H9 (cell line): Measurements from ENCODE around the gene ADAM33. TPM values are rescaled to one million over a fixed set of nuclear protein-coding genes. Genes with fewer than 3 reads are reported as not detected.

ENCODE experiments used
- DNase-seq: peaks from one replicate; pipeline ENCODE4 v3.0.0-alpha.2; 2017
- H2AFZ ChIP-seq: one replicate; pipeline ENCODE4 v1.6.1; 2013; ENCODE audit warnings: mild to moderate bottlenecking, low read length, control low read depth, moderate library complexity
- H2AK5ac ChIP-seq: 2 replicates; pipeline ENCODE4 v1.6.1; 2013; ENCODE audit warnings: low read length, control low read depth, mixed read lengths; ENCODE audit not compliant: insufficient read length
- H2BK120ac ChIP-seq: one replicate; pipeline ENCODE4 v1.6.1; 2013; ENCODE audit warnings: low read depth, mild to moderate bottlenecking, low read length, control low read depth, inconsistent platforms; ENCODE audit not compliant: poor library complexity, severe bottlenecking
- H2BK12ac ChIP-seq: 2 replicates; pipeline ENCODE4 v1.6.1; 2013; ENCODE audit warnings: low read length, control low read depth, mixed read lengths, low read depth; ENCODE audit not compliant: insufficient read length
- H2BK15ac ChIP-seq: 2 replicates; pipeline ENCODE4 v1.6.1; 2013; ENCODE audit warnings: low read depth, low read length, control low read depth
- H2BK20ac ChIP-seq: one replicate; pipeline ENCODE4 v1.6.1; 2013; ENCODE audit warnings: low read depth, mild to moderate bottlenecking, low read length, control low read depth, inconsistent platforms; ENCODE audit not compliant: poor library complexity, severe bottlenecking
- H2BK5ac ChIP-seq: 2 replicates; pipeline ENCODE4 v1.6.1; 2013; ENCODE audit warnings: low read length, control low read depth, mixed read lengths; ENCODE audit not compliant: insufficient read length
- H3K14ac ChIP-seq: 2 replicates; pipeline ENCODE4 v1.6.1; 2013; ENCODE audit warnings: low read length, control low read depth; ENCODE audit not compliant: insufficient read depth
- H3K18ac ChIP-seq: 2 replicates; pipeline ENCODE4 v1.6.1; 2013; ENCODE audit warnings: low read depth, mild to moderate bottlenecking, mixed read lengths, low read length, control low read depth; ENCODE audit not compliant: insufficient read length
- H3K23ac ChIP-seq: 2 replicates; pipeline ENCODE4 v1.6.1; 2013; ENCODE audit warnings: low read length, control low read depth, mixed read lengths, low read depth; ENCODE audit not compliant: insufficient read length
- H3K23me2 ChIP-seq: 2 replicates; pipeline ENCODE4 v1.6.1; 2013; ENCODE audit warnings: low read depth, mild to moderate bottlenecking, mixed read lengths, low read length, control low read depth; ENCODE audit not compliant: insufficient read length, poor library complexity, severe bottlenecking
- H3K27ac ChIP-seq: 2 replicates; pipeline ENCODE4 v1.5.1; 2013; ENCODE audit warnings: low read length, control low read depth, mixed read lengths, low read depth; ENCODE audit not compliant: insufficient read length
- H3K27me3 ChIP-seq: 2 replicates; pipeline ENCODE4 v1.6.1; 2013; ENCODE audit warnings: low read length, control low read depth, inconsistent platforms; ENCODE audit not compliant: insufficient read depth
- H3K4ac ChIP-seq: 2 replicates; pipeline ENCODE4 v1.6.1; 2013; ENCODE audit warnings: low read depth, mild to moderate bottlenecking, control low read depth, inconsistent platforms, low read length, moderate library complexity
- H3K4me1 ChIP-seq: 2 replicates; pipeline ENCODE4 v1.6.1; 2013; ENCODE audit warnings: low read length, control low read depth, inconsistent platforms; ENCODE audit not compliant: insufficient read depth
- H3K4me2 ChIP-seq: 2 replicates; pipeline ENCODE4 v1.6.1; 2013; ENCODE audit warnings: low read length, control low read depth, mixed read lengths; ENCODE audit not compliant: insufficient read length, insufficient read depth
- H3K56ac ChIP-seq: 2 replicates; pipeline ENCODE4 v1.6.1; 2013; ENCODE audit warnings: low read depth, mild to moderate bottlenecking, mixed read lengths, low read length, control low read depth; ENCODE audit not compliant: insufficient read length
- H3K79me1 ChIP-seq: 2 replicates; pipeline ENCODE4 v1.6.1; 2013; ENCODE audit warnings: low read depth, mild to moderate bottlenecking, moderate library complexity, low read length, control low read depth, inconsistent platforms; ENCODE audit not compliant: insufficient read depth, poor library complexity, severe bottlenecking
- H3K79me2 ChIP-seq: 2 replicates; pipeline ENCODE4 v1.6.1; 2013; ENCODE audit warnings: low read length, control low read depth, inconsistent platforms; ENCODE audit not compliant: insufficient read depth
- H3K9ac ChIP-seq: 2 replicates; pipeline ENCODE4 v1.6.1; 2013; ENCODE audit warnings: low read length, control low read depth, mixed read lengths; ENCODE audit not compliant: insufficient read length; ENCODE audit errors: extremely low read depth
- H3K9me3 ChIP-seq: one replicate; pipeline ENCODE4 v1.6.1; 2013; ENCODE audit warnings: low read depth, low read length, inconsistent platforms; ENCODE audit not compliant: control insufficient read depth
- H3T11ph ChIP-seq: one replicate; pipeline ENCODE4 v1.6.1; 2013; ENCODE audit warnings: mild to moderate bottlenecking, low read length, control low read depth, inconsistent platforms
- H4K20me1 ChIP-seq: one replicate; pipeline ENCODE4 v1.6.1; 2013; ENCODE audit not compliant: control insufficient read depth, insufficient read length, insufficient read depth
- H4K5ac ChIP-seq: 2 replicates; pipeline ENCODE4 v1.6.1; 2013; ENCODE audit warnings: low read depth, mild to moderate bottlenecking, mixed read lengths, low read length, control low read depth; ENCODE audit not compliant: insufficient read length
- H4K8ac ChIP-seq: replicated peaks from 2 replicates; pipeline ENCODE4 v1.6.1; 2013; ENCODE audit warnings: low read length, control low read depth, mixed read lengths, low read depth; ENCODE audit not compliant: insufficient read length
- H4K91ac ChIP-seq: 2 replicates; pipeline ENCODE4 v1.6.1; 2013; ENCODE audit warnings: low read depth, mild to moderate bottlenecking, moderate library complexity, mixed read lengths, low read length, control low read depth; ENCODE audit not compliant: insufficient read length
- H3K27ac Mint-ChIP-seq, 3 experiments: 2 replicates in 2 of 3; 3 replicates in 1 of 3; pipeline ENCODE4 v1.8.0; 2020 to 2021; ENCODE audit warnings: mixed read lengths in 3 of 3, mild to moderate bottlenecking in 1 of 3, moderate library complexity in 1 of 3
- H3K27me3 Mint-ChIP-seq: 2 replicates; pipeline ENCODE4 v1.8.0; 2021; ENCODE audit warnings: low read depth, mild to moderate bottlenecking, moderate library complexity, mixed read lengths
- H3K36me3 Mint-ChIP-seq, 3 experiments: 2 replicates in 2 of 3; 3 replicates in 1 of 3; pipeline ENCODE4 v1.8.0; 2020 to 2021; ENCODE audit warnings: low read depth in 3 of 3, mixed read lengths in 3 of 3; ENCODE audit not compliant: insufficient read depth in 1 of 3
- H3K4me1 Mint-ChIP-seq, 2 experiments: 2 replicates each; pipeline ENCODE4 v1.8.0; 2020; ENCODE audit warnings: mixed read lengths in 2 of 2
- H3K4me3 Mint-ChIP-seq, 2 experiments: 2 replicates in 1 of 2; 3 replicates in 1 of 2; pipeline ENCODE4 v1.8.0; 2020 to 2021; ENCODE audit warnings: mild to moderate bottlenecking in 2 of 2, mixed read lengths in 2 of 2, moderate library complexity in 1 of 2
- H3K9me3 Mint-ChIP-seq, 2 experiments: 2 replicates in 1 of 2; 3 replicates in 1 of 2; pipeline ENCODE4 v1.8.0; 2020; ENCODE audit warnings: mild to moderate bottlenecking in 2 of 2, mixed read lengths in 2 of 2, moderate library complexity in 1 of 2
- CTCF ChIP-seq: fragments of 200-600 bp; sonication (generic); conservative IDR thresholded peaks from 3 replicates; pipeline ENCODE4 v1.8.0; 2021; ENCODE audit warnings: antibody characterized with exemption, mild to moderate bottlenecking
- WGBS: extraction: QIAGEN DNeasy Blood & Tissue Kit; methylation state at CpG from one replicate; pipeline ENCODE4 v1.1.7; 2013; ENCODE audit warnings: missing lambda C conversion rate, low lambda C conversion rate, mixed read lengths; ENCODE audit not compliant: insufficient read length; ENCODE audit errors: extremely low coverage; 5-methylcytosine and 5-hydroxymethylcytosine counted together
- total RNA-seq: library from RNA; stranded (reverse); gene quantifications from 2 replicates; pipeline ENCODE4 v1.2.1, GENCODE V29; 2021

The ADAM33 gene
- total RNA-seq, 1 experiment from 2014 or later = 4.0 TPM

GRCh38 chr20:3729378-3729777 lies 47.6 kb upstream of the ADAM33 start:
- no peak for TF ChIP-seq CTCF
- H3K27me3 ChIP-seq = no peaks in the 10 kb centered on the region; the same call in 1 of the 2 replicates
- no peak overlapping the region for H4K5ac ChIP-seq
- no peaks in the 10 kb centered on the region for H3K36me3 Mint-ChIP-seq
- no peak overlapping the region for H2BK120ac ChIP-seq
- no peak overlapping the region for H2BK20ac ChIP-seq
- H3K4me1 ChIP-seq = no peaks in the 10 kb centered on the region
- WGBS = no CpG with 5 or more reads among the region's 6 CpGs
- H3K56ac ChIP-seq = no peak overlapping the region
- H4K8ac ChIP-seq = no peak overlapping the region
- H2BK5ac ChIP-seq = no peak overlapping the region
- H3K27me3 Mint-ChIP-seq = peaks cover 67% of the 10 kb centered on the region
- H3K4me2 ChIP-seq = no peak overlapping the region
- no peak overlapping the region for H2AFZ ChIP-seq
- no peaks in the 10 kb centered on the region for H3K23me2 ChIP-seq
- no peak overlapping the region for H2BK12ac ChIP-seq
- H3K9ac ChIP-seq = no peak overlapping the region
- no peak overlapping the region for H4K91ac ChIP-seq
- peaks cover 0 to 3% of the 10 kb centered on the region in 2 experiments; a peak in 2 of 5 replicates for H3K9me3 Mint-ChIP-seq
- no peak overlapping the region for H3K23ac ChIP-seq
- no peak overlapping the region for H3K18ac ChIP-seq
- H3K27ac ChIP-seq = no peak overlapping the region
- no peak overlapping the region for H3K14ac ChIP-seq
- H3K9me3 ChIP-seq = no peaks in the 10 kb centered on the region
- H3K4me1 Mint-ChIP-seq = peaks cover 5 to 25% of the 10 kb centered on the region in 2 experiments
- peak overlapping the region in 1 of 2 experiments; percentile 59; a peak in 1 of 5 replicates for H3K4me3 Mint-ChIP-seq
- H3T11ph ChIP-seq = no peak overlapping the region
- H2AK5ac ChIP-seq = no peak overlapping the region
- H3K4ac ChIP-seq = no peak overlapping the region
- H3K27ac Mint-ChIP-seq = no peak overlapping the region
- DNase-seq = peak; percentile 16
- no peaks in the 10 kb centered on the region for H3K79me2 ChIP-seq
- no peaks in the 10 kb centered on the region for H4K20me1 ChIP-seq
- H3K79me1 ChIP-seq = no peaks in the 10 kb centered on the region
- H2BK15ac ChIP-seq = no peak overlapping the region
